GM23338 (cell line): ENCODE results near the gene HOTAIR. TPM values are rescaled to one million over a fixed set of nuclear protein-coding genes. Genes with fewer than 3 reads are reported as not detected.
A peak's percentile ranks its signal among the peaks of the same experiment; 100 is the strongest.

Experiments used
- ATAC-seq: fragments of 200-7000 bp; cut with Tn5 transposase; 3 replicates; pipeline ENCODE4 v1.9.1; 2020
- DNase-seq: peaks from one replicate; pipeline ENCODE4 v3.0.0-alpha.2; 2015; ENCODE audit warnings: low spot score
- H2AFZ ChIP-seq: fragments of 200-600 bp; sonication (generic); 2 replicates; pipeline ENCODE4 v1.8.0; 2016; ENCODE audit warnings: antibody characterized with exemption, mild to moderate bottlenecking, moderate library complexity
- H3F3A ChIP-seq: fragments of 200-600 bp; sonication (generic); replicated peaks from 2 replicates; pipeline ENCODE4 v1.8.0; 2017; ENCODE audit warnings: antibody characterized with exemption, mixed run types, low read depth
- H3K27ac ChIP-seq: fragments of 200-600 bp; sonication (generic); 2 replicates; pipeline ENCODE4 v1.6.1; 2016; ENCODE audit warnings: low read depth
- H3K27me3 ChIP-seq: fragments of 200-600 bp; sonication (generic); 2 replicates; pipeline ENCODE4 v1.8.0; 2016; ENCODE audit warnings: mild to moderate bottlenecking, mixed run types, moderate library complexity; ENCODE audit not compliant: insufficient read depth
- H3K36me3 ChIP-seq: fragments of 200-600 bp; sonication (generic); 2 replicates; pipeline ENCODE4 v1.8.0; 2016; ENCODE audit warnings: mild to moderate bottlenecking; ENCODE audit not compliant: insufficient read depth
- H3K4me1 ChIP-seq: fragments of 200-600 bp; sonication (generic); 2 replicates; pipeline ENCODE4 v1.8.0; 2016; ENCODE audit warnings: mild to moderate bottlenecking, moderate library complexity; ENCODE audit not compliant: insufficient read depth
- H3K4me2 ChIP-seq: fragments of 200-600 bp; sonication (generic); 2 replicates; pipeline ENCODE4 v1.7.1; 2017; ENCODE audit warnings: mixed run types
- H3K4me3 ChIP-seq: fragments of 200-600 bp; sonication (generic); 2 replicates; pipeline ENCODE4 v1.6.1; 2016; ENCODE audit warnings: mixed run types
- H3K79me2 ChIP-seq: fragments of 200-600 bp; sonication (generic); replicated peaks from 2 replicates; pipeline ENCODE4 v1.8.0; 2017; ENCODE audit warnings: mild to moderate bottlenecking; ENCODE audit not compliant: insufficient read depth
- H3K9me2 ChIP-seq: fragments of 200-600 bp; sonication (generic); 2 replicates; pipeline ENCODE4 v1.8.0; 2017; ENCODE audit not compliant: insufficient read depth
- H4K20me1 ChIP-seq: fragments of 200-600 bp; sonication (generic); replicated peaks from 2 replicates; pipeline ENCODE4 v1.8.0; 2017; ENCODE audit warnings: mild to moderate bottlenecking; ENCODE audit not compliant: insufficient read depth
- H3K27ac Mint-ChIP-seq: 2 replicates; pipeline ENCODE4 v1.8.0; 2020; ENCODE audit warnings: inconsistent platforms, mild to moderate bottlenecking, moderate library complexity, mixed read lengths
- H3K27me3 Mint-ChIP-seq: 3 replicates; pipeline ENCODE4 v1.8.0; 2022; ENCODE audit warnings: low read depth, mild to moderate bottlenecking, moderate library complexity, mixed read lengths, inconsistent platforms; ENCODE audit not compliant: insufficient read depth, poor library complexity
- H3K36me3 Mint-ChIP-seq: 3 replicates; pipeline ENCODE4 v1.8.0; 2021; ENCODE audit warnings: low read depth, mild to moderate bottlenecking, inconsistent platforms, moderate library complexity, mixed read lengths
- H3K4me1 Mint-ChIP-seq: 3 replicates; pipeline ENCODE4 v1.8.0; 2020; ENCODE audit warnings: mild to moderate bottlenecking, inconsistent platforms, mixed read lengths
- H3K4me3 Mint-ChIP-seq: 3 replicates; pipeline ENCODE4 v1.8.0; 2021; ENCODE audit warnings: moderate library complexity, mild to moderate bottlenecking, inconsistent platforms, mixed read lengths
- H3K9me3 Mint-ChIP-seq: 3 replicates; pipeline ENCODE4 v1.8.0; 2020; ENCODE audit warnings: moderate library complexity, mild to moderate bottlenecking, inconsistent platforms, mixed read lengths
- CREB1 ChIP-seq: fragments of 250-450 bp; sonication (Bioruptor Pico); IDR thresholded peaks from 2 replicates; pipeline ENCODE4 v1.5.0; 2020; ENCODE audit warnings: low read depth, mild to moderate bottlenecking, moderate library complexity
- CTCF ChIP-seq, 2 experiments: fragments of 200-600 bp in 1 of 2; sonication (generic) in 1 of 2; conservative IDR thresholded peaks; 2 replicates each; pipeline versions ENCODE4 v1.5.1 to v1.6.1; 2016 to 2017; ENCODE audit warnings: antibody characterized with exemption in 2 of 2, low read depth in 2 of 2, mild to moderate bottlenecking in 2 of 2, moderate library complexity in 1 of 2
- ETS1 ChIP-seq: IDR thresholded peaks from 2 replicates; pipeline ENCODE4 v1.6.1; 2016; ENCODE audit warnings: antibody characterized with exemption
- EZH2 ChIP-seq: fragments of 200-600 bp; sonication (generic); IDR thresholded peaks from one replicate; pipeline ENCODE4 v1.8.0; 2017; ENCODE audit warnings: antibody characterized with exemption, mild to moderate bottlenecking, low read depth; ENCODE audit not compliant: unreplicated experiment
- EZH2phosphoT487 ChIP-seq: fragments of 200-600 bp; sonication (generic); IDR thresholded peaks from one replicate; pipeline ENCODE4 v1.8.1; 2018; ENCODE audit warnings: antibody characterized with exemption; ENCODE audit not compliant: unreplicated experiment
- JUNB ChIP-seq: IDR thresholded peaks from one replicate; pipeline ENCODE4 v1.6.1; 2016; ENCODE audit warnings: antibody characterized with exemption; ENCODE audit not compliant: unreplicated experiment
- NANOG ChIP-seq: IDR thresholded peaks from 2 replicates; pipeline ENCODE4 v1.6.1; 2016; ENCODE audit warnings: antibody characterized with exemption, borderline replicate concordance
- POLR2AphosphoS5 ChIP-seq: IDR thresholded peaks from 2 replicates; pipeline ENCODE4 v1.6.1; 2016; ENCODE audit warnings: antibody characterized with exemption, low read depth
- REST ChIP-seq: IDR thresholded peaks from one replicate; pipeline ENCODE4 v1.6.1; 2018; ENCODE audit warnings: antibody characterized with exemption; ENCODE audit not compliant: unreplicated experiment
- STAT1 ChIP-seq: IDR thresholded peaks from one replicate; pipeline ENCODE4 v1.6.1; 2016; ENCODE audit warnings: antibody characterized with exemption; ENCODE audit not compliant: unreplicated experiment
- ZNF114 ChIP-seq: fragments of 250-450 bp; sonication (Bioruptor Pico); IDR thresholded peaks from 2 replicates; pipeline ENCODE4 v1.5.0; 2020; ENCODE audit warnings: mild to moderate bottlenecking, moderate library complexity
- ZNF331 ChIP-seq: fragments of 250-450 bp; sonication (Bioruptor Pico); IDR thresholded peaks from 2 replicates; pipeline ENCODE4 v1.5.0; 2020; ENCODE audit warnings: low read depth, mild to moderate bottlenecking, moderate library complexity
- ZNF462 ChIP-seq: fragments of 250-450 bp; sonication (Bioruptor Pico); IDR thresholded peaks from 2 replicates; pipeline ENCODE4 v1.5.0; 2020; ENCODE audit warnings: mild to moderate bottlenecking, moderate library complexity
- polyA plus RNA-seq: library from polyadenylated mRNA; unstranded; fragments of >200 nt; fragmentation: Nextera tagmentation; extraction: Ambion mirVana; gene quantifications from 2 replicates; pipeline ENCODE4 v1.2.1, GENCODE V29; 2016
- total RNA-seq: library from RNA; depleted of rRNA; stranded (reverse); fragments of >200 nt; shearing (Covaris generic); gene quantifications from 2 replicates; pipeline ENCODE4 v1.2.3, GENCODE V29; 2014

The HOTAIR gene
- total and polyA plus RNA-seq, 2 experiments from 2014 or later, result not detected

GRCh38 chr12:53960187-53961024 lies 14.3 kb downstream of the HOTAIR start:
- Histone ChIP-seq H3K79me2 (no peaks in the 10 kb centered on the region), H3K4me3 (no peak overlapping the region), H4K20me1 (peaks cover 52% of the 10 kb centered on the region), H2AFZ (no peak overlapping the region), H3K36me3 (no peaks in the 10 kb centered on the region; the same call in 1 of the 2 replicates), H3K27ac (no peak overlapping the region), H3K4me2 (peak overlapping the region; percentile 67), H3K27me3 (peaks cover 100% of the 10 kb centered on the region), H3K9me2 (no peaks in the 10 kb centered on the region), H3F3A (peaks cover 49% of the 10 kb centered on the region), H3K4me1 (peaks cover 14% of the 10 kb centered on the region)
- H3K4me1 Mint-ChIP-seq, result peaks cover 20% of the 10 kb centered on the region
- ATAC-seq (peak; percentile 7; the same call in 2 of the 3 replicates), DNase-seq (no peak)
- peak overlapping the region; percentile 17; the same call in 1 of the 3 replicates for H3K4me3 Mint-ChIP-seq
- H3K36me3 Mint-ChIP-seq, result no peaks in the 10 kb centered on the region; the same call in 2 of the 3 replicates
- TF ChIP-seq ZNF114 (CRISPR knock-in tag) (no peak), EZH2 (peak; percentile 99), ZNF331 (CRISPR knock-in tag) (no peak), ZNF462 (CRISPR knock-in tag) (no peak), EZH2phosphoT487 (peak; percentile 37), CREB1 (CRISPR knock-in tag) (no peak), POLR2AphosphoS5 (no peak), STAT1 (no peak), CTCF (conservative IDR thresholded peaks at IDR 0.05; ENCODE audit: low read depth in 2 of 2) (no peak), ETS1 (no peak), JUNB (no peak), REST (no peak), NANOG (no peak)
- no peak overlapping the region for H3K27ac Mint-ChIP-seq
- H3K27me3 Mint-ChIP-seq, result peaks cover 100% of the 10 kb centered on the region
- H3K9me3 Mint-ChIP-seq, result peaks cover 3% of the 10 kb centered on the region
